GM19397 (cell line): ENCODE measurements around the gene SNX33.
"Not testable (repeated sequence)": the region's sequence is repeated elsewhere in the genome, so short reads cannot be mapped to it uniquely, and the experiment has no call there.

Source experiments
- ATAC-seq: cut with Tn5 transposase; IDR thresholded peaks from one replicate; pipeline ENCODE4 v1.9.1; 2021; ENCODE audit warnings: mild to moderate bottlenecking, moderate library complexity; ENCODE audit not compliant: unreplicated experiment

SNX33 gene

DNA sequence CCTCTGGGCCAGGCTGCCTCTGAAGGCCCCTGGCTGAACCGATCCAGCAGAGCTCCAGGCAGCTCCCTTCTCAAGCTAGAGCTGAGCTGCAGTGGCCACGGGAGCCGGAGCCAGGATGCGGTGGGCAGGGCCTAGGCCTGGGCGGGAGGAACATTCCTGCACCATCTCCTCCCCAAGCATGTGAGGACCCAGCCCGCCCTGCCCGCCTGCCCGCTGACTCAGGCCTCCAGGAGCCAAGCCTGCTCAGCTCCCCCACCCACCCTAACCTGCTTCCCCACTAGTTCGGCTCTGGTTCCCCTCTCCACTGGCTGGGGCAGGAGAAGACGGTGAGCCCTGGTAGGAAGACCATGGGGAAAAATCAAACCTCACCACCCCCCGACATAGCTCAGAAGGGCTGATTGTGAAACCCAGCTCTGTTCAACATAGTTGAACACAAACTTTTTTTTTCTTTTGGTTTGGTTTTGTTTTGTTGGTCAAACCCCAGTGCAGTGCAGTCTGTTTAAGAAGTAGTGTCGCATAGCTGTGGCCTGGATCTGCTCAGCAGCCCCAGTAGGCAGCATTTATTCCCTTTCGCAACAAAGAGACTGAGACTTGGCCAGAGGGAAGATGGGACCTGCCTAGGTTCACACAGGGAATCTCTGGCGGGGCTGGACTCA is 13.5 kb downstream of the SNX33 start:
- no peak for ATAC-seq

DNA sequence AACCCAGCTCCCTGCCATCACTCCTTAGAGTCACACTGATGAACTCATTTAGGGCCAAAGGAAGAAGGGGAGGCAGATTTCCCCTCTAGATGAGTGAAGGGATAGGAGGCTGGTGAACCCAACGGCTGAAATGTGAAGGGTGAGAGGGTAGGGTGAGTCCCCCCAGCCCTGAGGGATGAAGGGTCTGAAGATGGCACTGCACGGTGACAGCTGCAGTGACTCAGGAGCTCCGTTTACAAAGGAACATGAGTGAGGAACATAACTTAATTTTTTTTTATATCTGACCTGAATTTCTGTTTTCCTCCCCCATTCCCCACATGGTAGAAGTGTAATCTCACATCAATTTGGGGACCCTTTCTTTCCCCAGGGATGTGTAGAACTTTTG is 14.0 kb downstream of the SNX33 start:
- ATAC-seq = no peak

DNA sequence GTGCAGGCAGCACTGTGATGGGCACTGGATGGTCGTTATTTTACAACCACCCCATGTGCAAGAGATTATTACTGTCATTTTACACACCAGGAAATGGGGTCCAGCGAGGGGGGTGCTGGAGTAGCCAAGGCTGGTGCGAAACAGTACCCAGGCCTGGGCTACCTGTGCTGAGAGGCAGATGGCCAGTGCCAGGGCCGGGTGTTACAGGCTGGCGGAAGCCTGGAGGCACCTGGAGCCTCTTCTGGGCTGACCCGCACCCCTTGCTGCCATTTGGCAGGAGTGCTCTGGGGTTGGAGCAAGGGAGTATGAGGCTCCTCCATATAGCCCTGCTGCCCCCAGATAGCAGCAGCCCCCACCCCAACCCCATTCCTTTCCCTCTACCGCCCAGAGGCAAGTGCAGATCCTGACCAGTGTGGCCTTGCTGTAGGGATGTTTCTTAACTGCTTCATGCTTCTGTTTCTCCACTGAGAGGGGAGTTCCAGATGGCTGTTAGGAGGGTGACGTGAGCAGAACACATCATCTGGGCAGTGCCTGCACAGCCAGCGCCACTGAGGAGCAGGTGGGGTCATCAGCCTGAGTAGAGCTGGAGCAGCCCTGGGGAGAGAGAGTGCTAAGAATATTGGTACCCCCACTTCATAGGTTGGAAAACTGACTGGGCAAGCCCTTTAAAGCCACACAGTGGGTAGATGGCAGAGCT is 15.3 kb downstream of the SNX33 start:
- ATAC-seq = no peak

DNA sequence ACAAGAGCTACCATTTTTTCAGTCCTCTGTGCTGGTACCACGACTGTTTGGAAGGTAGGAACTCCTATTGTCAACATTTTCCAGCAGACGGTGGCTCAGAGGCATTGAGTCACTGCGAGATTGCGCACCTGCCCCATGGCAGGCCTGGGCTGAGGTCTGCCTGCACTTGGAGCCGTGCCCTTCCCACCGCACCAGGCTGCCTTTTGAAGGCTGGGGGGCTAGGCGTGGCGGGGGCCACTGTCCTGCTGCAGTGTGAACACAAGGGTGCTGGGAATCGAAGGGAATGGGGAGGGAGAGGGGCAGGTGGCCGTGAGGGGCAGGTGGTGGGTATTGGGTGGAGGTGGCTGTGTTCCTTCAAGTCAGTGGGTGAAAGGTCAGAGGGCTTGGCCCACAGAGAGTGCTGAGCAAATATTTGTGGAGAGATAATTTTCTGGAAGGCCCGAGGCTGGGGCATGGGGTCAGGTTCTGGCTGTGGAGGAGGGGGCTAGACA is 16.3 kb downstream of the SNX33 start:
- no peak for ATAC-seq

DNA sequence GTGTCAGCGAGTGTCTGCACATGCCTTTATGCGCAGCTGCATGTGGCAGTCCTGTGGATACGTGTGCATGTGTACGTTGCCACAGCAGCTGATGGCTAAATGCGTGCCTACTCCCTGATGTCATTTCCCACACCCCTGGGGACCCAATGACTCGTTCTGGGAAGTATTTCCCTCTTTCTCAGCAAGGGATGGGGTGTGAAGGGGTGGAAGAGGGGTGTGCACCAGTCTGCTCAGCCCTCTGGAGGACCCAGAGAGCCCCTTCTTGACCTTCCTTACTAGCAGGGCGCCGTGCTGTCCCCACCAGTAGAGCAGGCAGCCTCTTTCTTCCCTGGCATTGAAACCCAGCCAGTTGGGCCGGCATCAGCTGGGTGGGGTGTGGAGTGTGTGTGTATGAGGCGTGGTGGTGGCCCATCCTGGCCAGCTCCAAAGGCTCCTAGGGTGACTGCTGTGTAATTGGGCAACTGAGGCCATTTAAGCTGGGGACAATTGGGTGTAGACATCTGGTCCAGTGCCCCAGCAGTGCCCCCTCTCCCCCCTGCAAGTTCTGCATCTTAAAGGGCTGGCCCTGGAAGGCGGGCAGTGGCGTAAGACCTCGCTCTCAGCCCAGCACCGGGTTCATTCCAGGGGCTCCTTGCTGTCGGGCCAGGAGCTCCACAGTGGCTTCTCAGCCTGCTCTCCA is 19.2 kb downstream of the SNX33 start:
- no peak for ATAC-seq

DNA sequence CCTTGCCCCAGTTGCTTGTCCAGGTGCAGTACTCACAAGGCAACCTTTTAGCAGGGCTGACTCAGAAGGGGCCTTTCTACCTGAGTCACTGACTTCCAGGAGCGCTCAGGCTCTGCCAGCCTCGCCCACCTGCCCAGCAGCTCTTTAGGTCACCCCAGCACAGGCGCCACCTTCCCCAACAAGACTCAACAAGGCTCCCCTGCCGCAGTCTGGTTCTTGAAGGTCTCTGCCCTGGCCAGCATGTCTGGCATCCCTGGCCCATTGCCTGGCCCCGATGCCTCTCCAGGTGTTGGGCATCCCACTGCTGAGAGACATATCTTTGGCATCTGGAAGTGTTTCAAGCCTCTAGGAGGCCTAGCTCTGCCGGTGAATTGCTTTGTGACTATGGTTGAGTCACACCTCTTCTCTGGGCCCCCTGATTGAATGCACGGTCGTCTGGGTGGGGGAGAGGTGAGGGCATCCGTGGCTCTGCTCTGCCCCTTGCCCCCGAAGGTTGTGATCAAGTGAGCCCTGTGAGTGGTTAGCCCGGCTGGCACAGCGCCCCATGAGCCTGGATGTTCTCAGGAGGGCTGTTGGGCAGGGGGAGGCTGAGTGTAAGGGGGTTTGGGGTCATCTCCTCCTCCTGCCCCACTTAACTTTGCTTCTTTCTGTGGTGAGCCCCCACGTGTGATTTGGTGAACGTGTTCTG is 21.6 kb downstream of the SNX33 start:
- no peak for ATAC-seq

DNA sequence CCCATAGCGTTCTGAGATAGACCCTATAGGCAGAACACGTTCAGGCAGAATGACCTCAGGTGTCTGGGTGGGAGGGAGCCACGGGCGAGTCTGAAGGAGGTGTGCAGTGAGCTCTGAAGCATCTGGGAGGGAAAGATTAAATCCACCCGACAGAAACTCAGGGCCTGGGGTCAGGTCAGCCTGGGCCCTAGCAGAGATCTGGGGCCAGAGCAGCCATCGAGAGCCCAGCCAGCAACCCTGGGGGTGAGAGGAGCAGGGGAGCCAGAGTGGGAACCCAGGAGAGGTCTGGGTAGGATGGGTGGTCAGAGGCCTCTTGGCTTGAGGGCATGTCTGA is 22.1 kb downstream of the SNX33 start:
- ATAC-seq = no peak

DNA sequence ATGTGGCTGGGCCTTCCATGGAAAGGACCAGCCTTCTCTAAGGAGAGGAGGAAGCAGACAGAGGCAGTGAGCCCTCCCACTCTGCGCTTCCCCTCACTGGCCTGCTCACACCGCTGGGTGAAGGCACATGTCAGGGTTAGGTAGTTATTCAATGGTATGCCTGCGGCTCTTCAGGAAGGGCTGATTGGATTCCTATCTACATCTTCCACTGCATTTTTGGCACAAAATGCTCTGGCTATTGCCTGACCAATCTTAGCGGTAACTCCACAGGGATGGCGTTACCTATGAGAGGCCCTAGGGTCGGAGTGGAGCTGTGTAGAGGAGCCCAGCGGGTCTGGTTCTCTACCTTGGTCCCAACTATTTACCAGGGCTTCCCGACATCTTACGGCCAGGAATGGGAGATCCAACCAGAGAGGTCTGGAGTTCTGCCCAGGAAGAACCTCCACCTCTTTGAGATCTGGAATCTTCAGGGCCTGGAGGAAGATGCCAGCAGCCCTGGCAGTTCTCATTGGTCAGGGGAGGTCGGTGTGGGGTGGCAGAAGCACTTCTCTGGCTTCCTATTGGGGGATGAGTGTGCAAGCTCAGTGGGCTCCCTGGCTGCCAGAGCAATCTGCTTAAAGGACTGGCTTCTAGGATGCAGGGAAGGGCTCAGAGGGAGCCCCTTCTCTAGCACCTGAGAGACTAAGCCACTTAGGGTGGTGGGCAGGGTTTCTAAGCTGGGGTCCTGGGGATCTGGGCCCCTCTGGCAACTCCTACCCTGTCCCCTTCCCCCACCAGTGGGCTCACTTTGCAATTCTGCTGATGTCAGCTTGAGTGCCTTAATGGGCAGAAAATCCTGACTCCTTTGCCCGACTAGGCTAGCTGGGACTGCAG is 24.3 kb downstream of the SNX33 start:
- ATAC-seq = no peak

DNA sequence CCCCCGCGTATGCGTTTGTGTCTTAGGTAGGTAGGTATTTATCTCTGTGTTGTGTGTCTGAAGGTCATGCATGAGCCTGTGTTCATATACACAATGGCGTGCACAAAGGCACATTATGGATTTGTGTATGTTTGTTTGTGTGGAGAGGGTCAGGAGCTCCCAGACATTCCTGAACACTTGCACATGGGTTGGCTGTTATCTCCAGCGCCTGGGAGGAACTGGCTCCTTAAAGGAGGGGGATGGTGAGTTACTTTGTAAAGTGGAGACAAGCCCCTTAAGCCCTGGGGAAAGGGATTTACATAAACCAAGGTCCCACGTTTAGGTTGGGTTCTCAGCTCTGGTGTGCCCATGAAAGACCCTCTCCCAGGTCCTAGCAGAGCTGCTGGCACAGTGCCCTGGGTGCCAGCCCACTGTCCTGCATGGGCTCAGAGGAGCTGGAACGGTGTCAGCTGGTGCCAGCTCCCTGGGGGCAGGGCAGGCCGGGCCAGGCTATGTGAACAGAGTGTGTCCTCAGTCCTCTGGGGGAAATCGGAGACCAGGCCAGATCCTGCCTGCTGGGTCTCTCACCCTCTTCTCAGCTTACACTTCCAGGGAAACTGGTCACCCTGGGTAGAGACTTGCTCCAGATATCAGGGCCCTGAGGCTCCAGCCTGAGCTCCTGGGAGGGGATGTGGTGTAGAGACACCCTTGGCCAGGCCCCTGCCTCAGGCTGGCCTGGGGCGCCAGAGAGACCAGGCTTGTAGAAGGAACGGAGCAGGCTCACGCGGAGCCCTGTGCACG is 25.1 kb downstream of the SNX33 start:
- no peak for ATAC-seq

DNA sequence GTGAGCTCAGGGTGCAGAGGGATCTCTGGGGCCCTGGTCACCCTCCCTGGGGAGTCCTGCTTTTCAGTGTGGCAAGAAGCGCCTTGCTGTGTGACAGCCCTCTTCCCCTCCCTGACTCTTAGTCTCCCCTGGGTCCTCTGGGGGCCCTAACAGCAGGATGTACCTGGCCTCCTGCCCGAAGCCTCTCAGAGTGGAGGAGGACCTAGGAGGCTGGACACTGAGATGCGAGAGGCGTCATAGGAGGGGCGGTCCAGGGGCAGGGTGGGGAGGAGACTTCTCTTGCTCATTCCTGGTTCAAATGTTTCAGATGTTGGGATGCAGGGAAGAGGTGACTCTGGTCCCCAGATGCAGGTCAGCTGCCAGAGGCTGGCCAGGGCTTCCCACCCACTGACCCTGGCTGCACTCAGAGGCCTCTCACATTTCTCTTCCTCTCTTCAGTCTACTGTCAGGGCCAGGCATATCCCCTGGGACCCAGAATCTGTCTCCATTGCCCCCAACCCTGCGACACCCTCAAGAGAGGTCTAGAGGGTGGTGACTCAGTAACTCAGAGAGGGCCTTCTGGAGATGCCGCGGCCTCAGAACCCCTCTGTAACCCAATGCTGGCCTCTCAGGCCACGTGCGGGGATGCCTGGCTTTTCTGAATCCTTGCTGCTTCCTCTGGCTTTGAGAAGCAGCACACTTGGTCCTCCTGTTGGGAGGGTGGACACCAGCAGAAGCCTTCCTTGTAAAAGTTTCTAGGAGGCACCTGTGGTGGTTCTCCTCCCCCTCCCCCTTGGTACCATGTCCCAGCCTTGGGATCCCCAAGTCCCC is 25.9 kb downstream of the SNX33 start:
- no peak for ATAC-seq

DNA sequence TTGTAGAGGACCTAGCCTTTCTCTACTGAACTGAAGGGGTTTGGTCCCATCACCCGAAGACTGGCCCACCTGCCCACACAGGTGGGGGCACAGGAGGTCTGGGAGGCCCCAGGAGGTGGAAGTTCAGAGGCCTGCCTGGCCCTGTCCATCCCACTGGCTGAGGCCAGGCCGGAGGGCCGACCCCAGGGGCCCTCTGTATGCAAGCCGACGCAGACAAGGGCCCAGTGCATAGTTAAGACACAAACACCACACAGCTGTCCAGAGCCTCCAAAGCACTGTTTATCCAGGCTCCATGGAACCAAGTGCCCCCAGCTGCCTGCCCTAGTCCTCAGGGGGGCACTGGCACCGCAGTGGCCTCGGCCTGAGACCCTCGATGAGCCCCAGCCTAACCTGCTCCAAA is 26.7 kb downstream of the SNX33 start:
- ATAC-seq = no peak

DNA sequence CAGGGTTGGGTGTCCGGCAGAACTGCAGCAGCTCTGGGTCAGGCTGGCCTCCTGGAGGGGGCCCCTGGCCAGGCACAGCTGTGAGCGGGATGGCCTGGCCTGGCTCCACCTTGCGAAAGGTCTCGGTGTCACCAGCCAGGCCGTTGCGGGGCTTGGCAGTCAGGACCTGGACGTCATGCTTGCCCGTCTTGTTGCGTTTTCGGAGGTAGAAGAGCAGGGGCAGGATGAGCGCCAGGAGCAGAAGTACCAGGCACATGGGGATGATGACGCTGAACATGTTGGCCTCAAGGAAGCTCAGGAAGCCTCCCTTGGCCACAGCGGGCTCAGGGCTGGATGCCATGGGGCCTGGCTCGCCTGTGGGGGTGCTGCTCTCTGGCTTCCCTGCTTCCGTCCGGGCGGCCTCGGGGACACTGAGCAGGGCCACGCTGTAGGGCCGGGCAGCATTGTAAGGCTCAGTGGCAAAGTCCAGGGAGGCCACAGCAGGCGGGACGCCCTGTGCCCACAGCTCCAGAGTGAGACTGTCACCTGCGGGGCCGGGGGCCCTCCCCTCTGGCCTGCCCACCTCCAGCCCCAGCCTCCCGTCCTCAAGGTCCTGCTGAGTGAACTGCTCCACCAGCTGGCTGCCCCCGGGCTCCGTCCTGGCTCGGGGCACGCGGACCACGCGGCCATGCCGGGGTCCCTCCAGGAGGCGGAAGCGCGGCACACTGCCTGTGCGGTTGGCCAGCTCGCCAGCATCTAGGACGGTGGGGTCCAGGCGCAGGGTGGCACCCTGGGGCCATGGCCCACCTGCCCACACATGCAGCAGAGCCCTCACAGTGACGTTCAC is 28.1 kb downstream of the SNX33 start:
- ATAC-seq = no peak

DNA sequence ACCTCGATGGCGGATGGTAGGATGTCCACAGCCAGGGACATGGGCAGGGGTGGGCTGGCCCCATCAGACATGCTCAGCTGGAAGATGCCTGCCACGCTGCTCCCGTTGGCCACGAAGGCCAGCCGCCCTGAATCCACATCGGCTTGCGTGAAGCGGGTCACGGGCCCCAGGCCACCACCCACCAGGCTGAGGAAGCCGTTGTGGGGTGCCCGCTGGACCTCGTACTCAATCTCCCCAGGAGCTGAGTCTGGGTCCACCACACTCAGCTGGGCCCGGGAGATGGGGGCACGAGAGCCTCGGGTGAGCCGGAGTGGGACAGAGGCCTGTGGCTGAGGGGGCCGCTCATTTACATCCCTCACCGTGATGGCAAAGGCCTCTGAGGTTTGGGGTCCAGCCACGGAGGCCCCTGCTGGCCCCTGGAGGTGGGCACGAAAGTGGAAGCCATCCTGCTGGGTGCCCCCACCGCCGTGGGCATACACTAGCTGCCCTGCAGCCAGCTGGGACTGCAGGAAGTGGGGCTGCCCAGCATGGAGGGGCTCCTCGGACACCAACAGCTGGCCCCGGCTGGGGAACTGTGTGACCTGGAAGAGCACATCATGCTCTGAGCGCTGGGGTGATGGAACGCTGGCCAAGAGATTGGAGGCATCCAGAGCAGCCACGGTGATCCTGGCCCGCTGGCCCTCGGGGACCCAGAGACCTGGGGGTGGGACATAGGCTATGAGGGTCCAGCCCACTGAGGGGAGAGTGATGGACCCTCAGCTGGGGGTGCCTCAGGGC is 29.2 kb downstream of the SNX33 start:
- ATAC-seq = no peak

DNA sequence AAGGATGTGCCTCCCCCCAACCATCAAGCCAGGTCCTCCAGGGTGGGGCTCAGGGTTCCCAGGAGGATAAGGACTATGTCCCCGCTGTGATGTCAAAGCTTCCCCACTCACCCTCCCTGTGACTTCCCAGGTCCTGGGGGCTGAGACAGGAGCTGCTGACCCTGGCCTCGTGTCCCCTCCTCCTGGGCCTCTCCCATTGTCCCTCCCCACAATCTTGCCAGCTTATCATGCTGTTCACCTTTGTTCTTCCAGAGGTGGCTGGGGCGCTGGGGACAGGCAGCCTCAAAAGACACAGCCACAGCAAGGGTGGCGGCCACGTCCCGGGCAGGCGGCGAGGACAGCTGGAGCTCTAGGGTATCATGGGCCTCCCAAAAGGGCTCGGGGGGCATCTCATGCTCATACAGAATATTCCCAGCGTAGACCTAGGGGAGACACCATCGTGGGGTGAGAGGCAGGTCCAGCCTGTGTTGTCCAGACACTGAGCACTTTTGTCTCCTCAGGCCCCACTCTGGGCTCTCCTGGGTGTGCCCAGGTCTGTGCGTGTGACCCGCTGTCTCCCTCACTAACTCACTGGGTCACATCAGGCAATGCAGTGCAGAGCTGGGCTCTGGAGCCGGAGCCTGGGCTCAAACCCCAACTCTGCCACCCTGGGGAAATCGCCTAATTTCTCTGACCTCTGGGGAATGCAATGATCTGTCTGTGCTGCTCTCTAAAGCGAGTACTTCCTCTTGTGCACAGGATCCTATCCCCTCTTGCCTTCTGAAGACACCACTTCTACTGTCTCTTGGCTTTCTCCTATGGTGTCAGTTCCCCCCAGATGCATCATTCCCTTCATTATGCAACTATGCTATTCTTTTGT is 30.0 kb downstream of the SNX33 start:
- ATAC-seq = no peak

DNA sequence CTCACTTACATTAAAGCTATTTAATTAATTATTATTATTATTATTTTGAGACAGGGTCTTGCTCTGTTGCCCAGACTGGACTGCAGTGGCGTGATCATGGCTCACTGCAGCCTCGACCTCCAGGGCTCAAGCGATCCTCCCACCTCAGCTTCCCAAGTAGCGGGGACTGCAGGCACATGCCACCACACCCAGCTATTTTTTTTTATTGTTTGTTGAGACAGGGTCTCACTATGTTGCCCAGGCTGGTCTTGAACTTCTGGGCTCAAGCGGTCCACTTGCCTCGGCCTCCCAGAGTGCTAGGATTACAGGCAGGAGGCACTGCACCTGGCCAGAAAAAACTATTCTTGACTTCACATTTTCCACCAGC is 30.6 kb downstream of the SNX33 start:
- ATAC-seq = not testable (repeated sequence)

DNA sequence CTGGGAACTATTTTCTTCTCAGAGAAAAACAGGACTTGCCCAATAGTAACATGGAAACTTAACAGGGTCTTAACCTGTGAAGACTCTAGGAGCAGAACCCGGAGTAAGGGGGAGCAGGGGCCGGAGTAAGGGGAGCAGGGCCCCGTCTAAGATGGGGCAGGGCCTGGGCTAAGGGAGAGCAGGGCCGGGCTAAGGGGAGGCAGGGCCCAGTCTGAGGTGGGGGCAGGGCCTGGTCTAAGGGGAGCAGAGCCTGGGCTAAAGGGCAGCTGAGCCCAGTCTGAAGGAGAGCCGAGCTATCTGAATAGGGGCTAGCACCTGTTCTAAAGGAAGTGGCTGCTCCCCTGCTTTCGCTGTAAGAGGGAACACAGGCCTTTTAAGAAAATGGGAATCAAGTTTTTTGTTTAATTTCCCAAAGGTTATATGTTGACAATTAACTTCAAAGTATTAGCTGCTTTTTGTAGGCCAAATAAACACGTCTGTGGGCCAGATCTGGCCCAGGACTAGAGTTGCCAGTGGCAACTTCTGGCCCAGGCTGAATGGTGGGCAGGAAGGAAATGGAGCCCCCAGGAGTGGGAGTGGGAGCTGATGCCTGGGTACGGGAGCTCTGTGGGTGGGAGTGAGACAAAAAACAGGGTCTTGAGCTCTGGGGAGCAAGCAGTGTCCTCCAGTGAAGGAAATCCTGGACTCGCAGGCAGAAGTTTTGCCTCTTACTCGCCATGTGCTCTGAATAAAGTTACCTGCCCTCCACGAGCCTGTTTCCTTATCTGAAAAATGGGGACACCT is 32.5 kb downstream of the SNX33 start:
- no peak for ATAC-seq
